Motor neuron (in vitro differentiated cells): ENCODE data around the gene ATG4D. TPM values are rescaled to one million over a fixed set of nuclear protein-coding genes. Genes with fewer than 3 reads are reported as not detected.
"Not testable (repeated sequence)": the region's sequence is repeated elsewhere in the genome, so short reads cannot be mapped to it uniquely, and the experiment has no call there.

ENCODE experiments used
- ATAC-seq, 8 experiments: fragments of 200-7000 bp; cut with Tn5 transposase; replicated peaks in 6 of 8; 2 replicates each; pipeline ENCODE4 v1.8.0; 2021; ENCODE audit warnings: mild to moderate bottlenecking in 8 of 8, moderate library complexity in 8 of 8
- H3K27ac ChIP-seq, 2 donors: fragments of 250-450 bp; sonication (Bioruptor Pico); 2 replicates each; pipeline ENCODE4 v1.9.0; 2021; ENCODE audit warnings: antibody characterized with exemption in 2 of 2, mild to moderate bottlenecking in 2 of 2, moderate library complexity in 1 of 2
- H3K4me1 ChIP-seq, 2 donors: fragments of 250-450 bp; sonication (Bioruptor Pico); replicated peaks in 1 of 2; 2 replicates each; pipeline ENCODE4 v1.6.1; 2021; ENCODE audit warnings: antibody characterized with exemption in 2 of 2, mild to moderate bottlenecking in 2 of 2, moderate library complexity in 1 of 2
- H3K4me3 ChIP-seq, 5 donors: fragments of 250-450 bp; sonication (Bioruptor Pico); 2 replicates each; pipeline ENCODE4 v1.9.0; 2021; ENCODE audit warnings: antibody characterized with exemption in 5 of 5, mild to moderate bottlenecking in 5 of 5, moderate library complexity in 4 of 5
- WGBS, 10 experiments: fragments of 450-650 bp; shearing (Covaris generic); methylation state at CpG; one replicate each; pipeline ENCODE4 v1.0.0; 2022; 5-methylcytosine and 5-hydroxymethylcytosine counted together
- in situ Hi-C, 9 experiments: fragments of 400-800 bp; cut with MboI; loops; one replicate each; pipeline ENCODE4 v1.15.0; 2021; ENCODE audit warnings: low sequenced_read_pairs in 9 of 9, low pct_unique_long_range_greater_than_20kb in 2 of 9; ENCODE audit not compliant: unreplicated experiment in 9 of 9
- total RNA-seq, 8 experiments: library from RNA; unstranded; fragments of 300-600 nt; gene quantifications; 2 replicates each; pipeline versions ENCODE4 v1.2.3 to v1.2.4, GENCODE V29; 2022

Gene ATG4D
- total RNA-seq, 8 experiments from 2014 or later = 14.6 to 54.2 (median 29.5) TPM

DNA sequence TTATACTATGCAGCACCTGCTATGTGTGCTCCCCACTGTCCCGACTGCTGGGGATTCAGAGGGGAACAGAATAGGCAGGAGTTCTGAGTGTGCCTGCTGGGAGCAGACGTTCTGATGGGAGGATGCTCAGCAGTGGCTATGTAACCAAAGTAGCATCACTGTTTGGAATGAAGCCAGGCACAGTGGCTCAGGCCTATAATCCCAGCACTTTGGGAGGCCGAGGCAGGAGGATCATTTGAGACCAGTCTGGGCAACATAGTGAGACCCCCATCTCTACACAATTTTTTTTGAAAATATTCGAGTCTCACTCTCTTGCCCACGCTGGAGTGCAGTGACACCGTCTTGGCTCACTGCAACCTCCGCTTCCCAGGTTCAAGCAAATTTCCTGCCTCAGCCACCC is 6.0 kb downstream of the ATG4D start:
- in situ Hi-C loops = no loop called here
- ATAC-seq = no peak
- 80 to 100% (median 83%) methylated on average over 1 to 2 of the region's 7 CpGs; no CpG with 5 or more reads in 7 of the 10 experiments for WGBS, 10 experiments

DNA sequence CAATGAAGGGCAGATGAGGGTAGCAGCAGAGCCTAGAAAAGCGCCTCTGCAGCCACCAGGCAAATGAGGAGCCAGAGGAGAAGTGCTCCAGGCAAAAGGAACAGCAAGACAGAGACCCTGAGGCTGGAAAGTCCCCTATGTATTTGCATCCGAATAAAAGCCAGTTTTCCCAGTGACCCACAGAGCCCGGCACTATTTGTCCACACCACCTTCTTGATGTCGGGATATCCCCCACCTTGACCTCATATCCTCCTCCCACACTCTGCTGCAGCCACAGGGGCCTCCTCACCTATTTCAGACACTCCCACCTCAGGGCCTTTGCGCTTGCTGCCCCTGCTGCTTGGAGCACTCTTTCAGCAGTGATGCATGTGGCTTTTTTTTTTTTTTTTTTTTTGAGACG is 6.6 kb downstream of the ATG4D start:
- H3K4me1 ChIP-seq = no peaks in the 10 kb centered on the region
- no peak overlapping the region for H3K4me3 ChIP-seq
- no peak for ATAC-seq
- H3K27ac ChIP-seq = no peak overlapping the region
- WGBS, 10 experiments = 92 to 100% (median 100%) methylated on average over 2 to 4 of the region's 6 CpGs; no CpG with 5 or more reads in 5 of the 10 experiments
- in situ Hi-C loops = no loop called here

More for the DNA sequence above, 6.0 kb downstream of the ATG4D start:
- Histone ChIP-seq H3K4me3 (no peak overlapping the region), H3K4me1 (peaks cover 2 to 4% of the 10 kb centered on the region in 2 donors), H3K27ac (no peak overlapping the region)

DNA sequence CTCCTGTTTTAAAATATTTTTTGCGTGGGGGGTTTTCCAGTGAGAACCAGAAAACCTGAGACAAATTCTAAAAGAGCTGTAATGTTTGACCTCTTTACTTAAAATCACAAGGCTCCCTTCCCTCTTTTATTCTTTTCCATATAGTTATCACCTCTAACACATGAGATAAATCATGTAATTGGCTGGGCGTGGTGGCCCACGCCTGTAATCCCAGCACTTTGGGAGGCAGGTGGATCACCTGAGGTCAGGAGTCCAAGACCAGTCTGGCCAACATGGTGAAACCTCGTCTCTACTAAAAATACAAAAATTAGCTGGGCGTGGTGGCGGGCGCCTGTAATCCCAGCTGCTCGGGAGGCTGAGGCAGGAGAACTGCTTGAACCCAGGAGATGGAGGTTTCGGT is 7.3 kb downstream of the ATG4D start:
- H3K4me3 ChIP-seq, H3K4me1 ChIP-seq, H3K27ac ChIP-seq, in situ Hi-C loops, ATAC-seq: not testable (repeated sequence)
- 83 to 100% (median 95%) methylated on average over 1 to 4 of the region's 9 CpGs; no CpG with 5 or more reads in 5 of the 10 experiments for WGBS, 10 experiments

DNA sequence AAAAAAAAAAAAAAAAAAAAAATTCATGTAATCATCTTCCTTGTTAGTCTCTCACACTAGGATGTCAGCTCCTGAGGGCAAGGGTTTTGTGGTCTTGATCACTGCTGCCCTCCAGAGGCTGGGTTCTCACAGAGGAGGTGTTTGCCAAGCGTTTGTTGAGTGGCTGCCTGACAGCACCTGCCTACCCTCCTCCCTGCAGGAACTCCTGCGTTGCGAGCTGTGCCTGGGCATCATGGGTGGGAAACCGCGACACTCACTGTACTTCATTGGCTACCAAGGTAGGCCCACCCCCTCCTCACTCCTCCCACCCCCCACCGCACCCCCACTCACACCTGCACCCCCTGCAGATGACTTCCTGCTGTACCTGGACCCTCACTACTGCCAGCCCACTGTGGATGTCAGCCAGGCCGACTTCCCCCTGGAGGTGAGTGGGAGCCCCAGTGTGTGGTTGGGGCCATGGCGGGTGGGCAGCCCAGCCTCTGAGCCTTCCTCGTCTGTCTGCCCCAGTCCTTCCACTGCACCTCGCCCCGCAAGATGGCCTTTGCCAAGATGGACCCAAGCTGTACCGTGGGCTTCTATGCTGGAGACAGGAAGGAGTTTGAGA is 8.1 kb downstream of the ATG4D start:
- H3K4me3 ChIP-seq = no peak overlapping the region
- no peak overlapping the region for H3K27ac ChIP-seq
- 92 to 100% methylated on average over 1 to 4 of the region's 12 CpGs; no CpG with 5 or more reads in 8 of the 10 experiments for WGBS, 10 experiments
- peak in 5 of 8 experiments; percentile 3 to 47 (median 13) for ATAC-seq
- in situ Hi-C loops = no loop called here
- no peaks in the 10 kb centered on the region for H3K4me1 ChIP-seq

DNA sequence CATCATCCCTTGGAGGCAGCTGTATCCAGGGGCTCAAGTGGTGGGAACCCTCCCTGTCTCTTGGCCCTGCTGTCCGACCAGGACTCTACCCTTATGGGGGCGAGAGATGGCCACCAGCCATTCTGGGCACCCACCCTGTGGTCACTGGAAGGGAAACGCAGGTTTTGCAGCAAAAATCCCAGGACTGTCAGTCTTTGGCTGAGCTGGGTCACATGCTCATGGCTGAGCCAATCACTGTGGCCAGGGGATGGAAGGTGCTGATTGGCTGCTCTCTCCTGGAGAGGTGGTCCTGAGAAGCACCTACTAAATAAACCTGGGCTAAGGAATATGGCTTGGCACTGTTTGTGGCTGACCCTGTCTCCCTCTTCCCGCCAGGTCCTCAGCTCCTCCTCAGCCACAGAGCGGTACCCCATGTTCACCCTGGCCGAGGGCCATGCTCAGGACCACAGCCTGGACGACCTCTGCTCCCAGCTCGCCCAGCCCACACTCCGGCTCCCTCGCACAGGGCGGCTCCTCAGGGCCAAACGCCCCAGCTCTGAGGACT is 8.9 kb downstream of the ATG4D start:
- Histone ChIP-seq H3K27ac (no peak overlapping the region), H3K4me3 (no peak overlapping the region), H3K4me1 (no peaks in the 10 kb centered on the region)
- ATAC-seq = peak; percentile 16 to 68 (median 42)
- WGBS, 10 experiments = 73 to 100% (median 91%) methylated on average over 1 to 3 of the region's 12 CpGs; no CpG with 5 or more reads in 4 of the 10 experiments
- in situ Hi-C loops = no loop called here

DNA sequence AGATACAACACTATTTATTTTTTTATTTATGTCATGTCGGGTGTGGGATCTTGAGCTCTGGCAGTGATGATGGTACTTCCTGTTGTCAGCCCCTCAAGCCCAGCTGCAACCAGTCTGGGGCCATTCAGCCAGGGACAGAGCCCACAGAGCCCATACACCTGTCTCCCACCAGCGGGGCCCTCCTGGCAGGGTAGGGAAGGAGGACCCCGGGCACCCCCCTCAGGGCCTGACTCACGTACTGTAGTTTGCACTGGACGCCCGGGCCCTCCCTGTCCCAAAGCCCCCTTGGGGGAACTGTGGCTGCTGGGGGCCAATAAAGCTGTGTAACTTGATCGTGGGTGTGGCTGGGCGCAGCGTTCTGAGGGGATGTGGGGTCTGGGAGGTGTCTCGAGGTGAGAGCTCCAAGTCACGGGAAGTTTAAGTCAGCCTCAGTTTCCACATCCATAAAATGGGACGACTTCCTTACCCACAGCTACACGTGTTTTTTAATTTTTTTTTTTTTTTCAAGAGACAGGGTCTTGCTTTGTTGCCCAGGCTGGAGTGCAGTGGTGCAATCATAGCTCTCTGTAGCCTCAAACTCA is 9.5 kb downstream of the ATG4D start:
- ATAC-seq = peak in 3 of 8 experiments; percentile 8 to 17 (median 9)
- in situ Hi-C loops = no loop called here
- WGBS, 10 experiments = 67 to 100% (median 91%) methylated on average over 1 to 8 of the region's 13 CpGs; no CpG with 5 or more reads in 4 of the 10 experiments
- H3K4me1 ChIP-seq = no peaks in the 10 kb centered on the region
- no peak overlapping the region for H3K4me3 ChIP-seq
- no peak overlapping the region for H3K27ac ChIP-seq

DNA sequence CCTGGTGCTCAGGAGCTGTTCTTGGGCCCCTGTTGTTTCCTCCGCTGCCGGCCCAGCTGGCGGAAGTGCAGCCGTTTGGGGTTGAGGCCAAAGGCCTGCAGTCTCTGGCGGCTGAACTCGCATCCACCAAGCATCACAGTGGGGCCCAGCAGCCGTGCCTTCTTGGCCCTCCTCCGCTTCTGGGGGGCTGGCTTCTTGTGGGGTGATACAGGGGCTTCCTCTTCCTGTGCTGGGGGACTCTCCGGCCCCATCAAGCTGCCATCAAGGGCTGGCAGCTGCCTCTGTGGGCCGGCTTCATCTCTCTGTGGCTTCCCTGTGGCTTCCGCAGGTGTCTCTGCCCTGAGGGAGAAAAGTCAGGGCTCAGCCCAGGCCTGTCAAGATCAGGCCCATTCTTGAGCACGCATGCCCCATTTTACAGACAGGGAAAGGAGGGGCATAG is 10.3 kb downstream of the ATG4D start:
- ATAC-seq = no peak
- no peak overlapping the region for H3K27ac ChIP-seq
- 91 to 100% methylated on average over 1 to 6 of the region's 12 CpGs; no CpG with 5 or more reads in 8 of the 10 experiments for WGBS, 10 experiments
- no peak overlapping the region for H3K4me3 ChIP-seq
- in situ Hi-C loops = no loop called here
- H3K4me1 ChIP-seq = no peaks in the 10 kb centered on the region

DNA sequence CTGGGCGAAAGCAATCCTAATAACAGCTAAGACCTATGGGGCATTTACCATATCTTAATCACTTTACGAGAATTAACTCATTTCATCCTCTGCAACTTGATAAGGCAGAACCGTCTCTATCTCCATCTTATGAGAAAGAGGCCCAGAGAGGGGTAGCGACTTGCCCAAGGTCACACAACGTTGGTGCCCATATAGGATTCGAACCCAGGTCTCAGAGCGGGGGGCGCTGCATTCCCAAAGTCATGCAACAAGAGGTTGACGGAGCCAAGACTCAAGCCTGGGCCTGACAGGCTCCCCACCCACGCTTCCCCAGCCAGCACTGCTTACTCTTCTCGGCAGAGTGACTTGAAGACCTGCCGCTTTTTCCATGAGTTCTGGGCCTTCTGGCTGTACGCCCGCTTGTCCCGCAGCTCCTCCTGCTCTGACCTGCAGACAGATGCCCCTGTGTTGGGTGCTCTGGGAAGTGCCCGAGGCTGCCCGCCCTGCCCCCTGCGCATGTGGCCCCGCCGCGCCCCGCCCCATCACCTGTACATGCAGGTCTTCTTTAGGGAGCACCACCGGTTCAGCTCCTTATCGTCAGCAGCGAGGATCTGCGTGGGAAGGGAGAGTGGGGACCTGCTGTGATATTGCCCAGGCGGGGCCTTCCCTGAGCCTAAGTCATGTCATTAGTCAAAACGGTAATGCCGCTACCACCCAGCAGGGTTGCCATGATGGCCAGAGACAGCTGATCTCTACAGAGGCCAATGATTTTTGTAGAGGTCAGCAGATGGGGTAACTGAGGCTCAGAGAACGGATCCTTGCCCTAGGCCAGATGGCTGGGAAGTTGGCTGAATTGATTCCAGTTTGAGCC is 11.3 kb downstream of the ATG4D start:
- Histone ChIP-seq H3K4me3 (no peak overlapping the region), H3K4me1 (no peaks in the 10 kb centered on the region), H3K27ac (no peak overlapping the region)
- in situ Hi-C loops = no loop called here
- WGBS, 10 experiments = 86 to 100% (median 88%) methylated on average over 1 to 6 of the region's 30 CpGs; no CpG with 5 or more reads in 6 of the 10 experiments
- no peak for ATAC-seq

DNA sequence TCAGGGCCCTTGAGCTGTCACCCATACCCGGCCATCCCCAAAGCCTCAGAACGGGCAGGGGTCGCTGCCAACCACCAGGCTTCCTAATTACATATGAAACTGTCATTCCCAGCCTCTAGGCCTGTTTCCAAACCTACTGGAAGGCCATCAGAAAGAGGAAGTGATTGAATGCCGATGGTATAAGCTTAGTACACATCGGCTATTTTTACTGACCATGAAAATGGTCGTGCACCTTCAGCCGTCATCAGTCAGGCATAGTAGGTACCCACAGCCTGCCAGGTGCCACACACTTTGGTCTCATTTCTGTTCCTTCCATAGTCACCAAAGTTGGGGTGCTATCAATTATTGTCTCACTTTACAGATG is 11.9 kb downstream of the ATG4D start:
- WGBS, 10 experiments = 84 to 100% (median 100%) methylated on average over 1 to 6 of the region's 7 CpGs; no CpG with 5 or more reads in 3 of the 10 experiments
- H3K4me3 ChIP-seq = no peak overlapping the region
- in situ Hi-C loops = no loop called here
- H3K4me1 ChIP-seq = no peaks in the 10 kb centered on the region
- no peak overlapping the region for H3K27ac ChIP-seq
- no peak for ATAC-seq

DNA sequence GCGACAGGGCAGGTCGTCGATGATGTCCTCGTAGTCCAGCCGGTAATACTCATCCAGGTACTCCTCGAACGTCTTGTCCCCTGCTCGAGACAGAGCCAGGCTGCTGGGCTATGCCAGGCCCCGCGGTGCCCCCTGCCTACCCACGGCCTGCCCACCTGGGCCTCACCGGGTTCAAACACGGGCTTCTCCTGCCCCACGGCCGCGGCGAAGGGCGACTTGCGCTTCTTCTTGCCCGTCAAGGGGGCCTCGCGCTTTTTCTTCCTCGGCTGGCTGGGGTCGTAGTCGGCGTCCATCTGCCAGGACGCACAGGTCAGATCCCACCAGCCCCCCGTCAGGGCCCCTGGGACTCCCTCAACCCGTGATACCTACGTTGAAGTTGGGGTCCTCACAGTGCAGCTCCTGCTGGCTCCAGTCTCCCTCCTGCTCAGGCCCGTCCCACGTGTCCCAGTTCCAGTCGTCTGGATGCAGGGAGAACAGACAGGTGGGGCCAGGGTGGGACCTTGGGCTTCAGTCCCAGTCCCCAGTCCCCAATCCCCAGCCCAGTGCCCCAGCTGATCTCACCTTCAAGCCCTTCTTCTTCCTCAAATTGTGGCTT is 14.0 kb downstream of the ATG4D start:
- Histone ChIP-seq H3K4me1 (no peaks in the 10 kb centered on the region), H3K4me3 (no peak overlapping the region), H3K27ac (no peak overlapping the region)
- WGBS, 10 experiments = 94 to 100% (median 100%) methylated on average over 1 to 7 of the region's 33 CpGs; no CpG with 5 or more reads in 6 of the 10 experiments
- ATAC-seq = peak in 3 of 8 experiments; percentile 15 to 16 (median 15)
- in situ Hi-C loops = no loop called here

DNA sequence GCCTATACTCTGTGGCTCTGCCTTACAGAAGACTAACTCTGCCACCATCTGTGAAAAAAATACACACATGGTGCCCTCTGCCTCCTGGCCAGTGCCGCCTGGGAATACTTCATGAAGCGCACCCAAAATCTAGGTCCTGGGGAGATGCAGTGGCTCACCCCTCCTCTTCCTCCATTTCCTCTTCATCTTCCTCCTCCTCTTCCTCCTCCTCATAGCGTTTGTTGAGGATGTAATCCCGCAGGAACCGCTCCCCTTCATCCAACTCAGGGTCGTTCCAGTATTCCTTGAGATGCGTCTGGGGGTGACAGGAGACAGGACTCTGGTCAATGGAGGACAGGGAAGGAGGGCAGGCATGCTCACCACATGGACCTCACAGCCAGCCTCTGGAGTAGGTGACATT is 16.4 kb downstream of the ATG4D start:
- ATAC-seq = no peak
- Histone ChIP-seq H3K27ac (no peak overlapping the region), H3K4me1 (peaks cover 0 to 5% of the 10 kb centered on the region in 2 donors), H3K4me3 (no peak overlapping the region)
- in situ Hi-C loops = no loop called here
- 81 to 100% (median 96%) methylated on average over 1 to 7 of the region's 7 CpGs; no CpG with 5 or more reads in 5 of the 10 experiments for WGBS, 10 experiments

DNA sequence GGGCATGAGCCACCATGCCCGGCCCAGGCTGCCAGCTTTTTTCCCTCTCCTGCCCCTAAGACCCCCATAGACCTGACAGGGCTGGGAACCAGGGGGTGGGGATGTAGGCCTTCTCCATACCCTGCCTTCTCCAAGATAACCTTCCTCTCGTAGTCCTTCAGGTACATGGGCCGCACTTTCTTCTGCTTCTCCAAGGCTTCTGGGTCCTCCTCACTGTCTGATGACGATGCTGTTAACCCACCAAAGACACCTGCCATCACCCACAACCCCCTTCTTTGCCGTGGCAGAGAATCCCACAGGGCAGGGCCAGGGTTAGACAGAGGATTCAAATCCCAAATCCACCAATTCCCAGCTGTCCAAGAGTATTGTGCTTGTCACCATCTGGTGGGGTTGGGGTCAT is 18.9 kb downstream of the ATG4D start:
- no peak for ATAC-seq
- Histone ChIP-seq H3K4me1 (peaks cover 10 to 14% of the 10 kb centered on the region in 2 donors), H3K27ac (no peak overlapping the region), H3K4me3 (no peak overlapping the region)
- in situ Hi-C loops = no loop called here
- 77 to 100% (median 100%) methylated on average over 1 to 5 of the region's 5 CpGs; no CpG with 5 or more reads in 1 of the 10 experiments for WGBS, 10 experiments
